GDM1 (cell line): Measurements from ENCODE around the gene PLAAT1.

Experiments
- DNase-seq: peaks from one replicate; lab custom pipeline; 2025; lab: John Stamatoyannopoulos, UW

Gene PLAAT1

GRCh38 chr3:193253986-193254660, 13.1 kb downstream of the PLAAT1 start:
- no peak for DNase-seq

- no peak for DNase-seq
These were observed 20.9 kb downstream of the PLAAT1 start for GRCh38 chr3:193261970-193262369.

GRCh38 chr3:193262707-193263106, 21.7 kb downstream of the PLAAT1 start:
- no peak for DNase-seq

- no peak for DNase-seq
These were observed 28.5 kb downstream of the PLAAT1 start for GRCh38 chr3:193269343-193270028.

GRCh38 chr3:193270451-193270850, 29.4 kb downstream of the PLAAT1 start:
- no peak for DNase-seq

- DNase-seq, result no peak
These were observed 30.2 kb downstream of the PLAAT1 start for GRCh38 chr3:193271101-193271840.

GRCh38 chr3:193292386-193292785, 51.4 kb downstream of the PLAAT1 start:
- DNase-seq, result no peak

GRCh38 chr3:193295985-193296384, 55.0 kb downstream of the PLAAT1 start:
- DNase-seq, result no peak

- no peak for DNase-seq
These were observed 56.4 kb downstream of the PLAAT1 start for GRCh38 chr3:193297421-193297820.

- no peak for DNase-seq
These were observed 60.4 kb downstream of the PLAAT1 start for GRCh38 chr3:193301433-193301832.

- no peak for DNase-seq
These were observed 64.3 kb downstream of the PLAAT1 start for GRCh38 chr3:193305356-193305755.

- no peak for DNase-seq
These were observed 70.1 kb downstream of the PLAAT1 start for GRCh38 chr3:193310914-193311723.

- no peak for DNase-seq
These were observed 72.3 kb downstream of the PLAAT1 start for GRCh38 chr3:193313061-193313958.

- DNase-seq, result no peak
These were observed 73.1 kb downstream of the PLAAT1 start for GRCh38 chr3:193314161-193314560.

- DNase-seq, result no peak
These were observed 76.8 kb downstream of the PLAAT1 start for GRCh38 chr3:193317682-193318300.
